Measurements from ENCODE around the gene IRS2.

DNA sequence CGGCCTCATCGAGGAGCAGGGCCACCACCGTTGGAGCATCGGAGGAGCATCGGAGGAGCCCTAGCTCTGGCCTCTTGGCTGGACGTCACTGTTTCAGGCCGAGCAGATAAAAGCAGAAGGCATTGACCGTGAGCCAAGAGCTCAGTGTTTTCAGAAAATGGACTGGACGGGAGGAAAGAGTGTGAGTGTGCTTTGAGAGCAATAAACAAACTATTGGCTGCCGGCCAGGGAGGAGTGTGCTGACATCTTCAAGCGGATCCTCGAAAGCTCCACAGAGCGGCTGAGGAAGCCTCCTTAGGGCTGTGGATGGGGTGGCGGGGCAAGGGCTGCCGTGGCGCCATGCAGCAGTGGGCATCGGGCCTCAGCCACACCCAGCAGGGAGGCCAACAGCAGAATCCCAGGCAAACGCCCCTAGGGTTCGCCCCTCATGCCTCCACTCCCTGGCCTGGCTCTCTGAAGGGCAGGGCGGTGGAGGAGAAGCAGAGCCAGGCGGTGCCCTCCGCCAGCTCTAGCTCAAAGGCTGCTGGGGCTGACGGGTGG, 41.8 kb downstream of the IRS2 start:
- TF ChIP-seq EZH2 (IDR thresholded peaks at IDR 0.05; ENCODE audit: insufficient read depth, poor library complexity, severe bottlenecking), result no peak
- TF ChIP-seq EZH2phosphoT487 (IDR thresholded peaks at IDR 0.05; ENCODE audit: insufficient read depth, low read depth), result no peak
